Activated CD4-positive, alpha-beta T cell treated with anti-CD3 and anti-CD28 coated beads, Interleukin-2, amount 50 U/mL, for 4 hours (primary cell): ENCODE results near the gene PM20D1.
"Not testable (repeated sequence)": the region's sequence is repeated elsewhere in the genome, so short reads cannot be mapped to it uniquely, and the experiment has no call there.

Experiments used
- DNase-seq, 2 experiments: peaks; one replicate each; pipeline ENCODE4 v3.0.0-alpha.2; 2020

Gene PM20D1

DNA sequence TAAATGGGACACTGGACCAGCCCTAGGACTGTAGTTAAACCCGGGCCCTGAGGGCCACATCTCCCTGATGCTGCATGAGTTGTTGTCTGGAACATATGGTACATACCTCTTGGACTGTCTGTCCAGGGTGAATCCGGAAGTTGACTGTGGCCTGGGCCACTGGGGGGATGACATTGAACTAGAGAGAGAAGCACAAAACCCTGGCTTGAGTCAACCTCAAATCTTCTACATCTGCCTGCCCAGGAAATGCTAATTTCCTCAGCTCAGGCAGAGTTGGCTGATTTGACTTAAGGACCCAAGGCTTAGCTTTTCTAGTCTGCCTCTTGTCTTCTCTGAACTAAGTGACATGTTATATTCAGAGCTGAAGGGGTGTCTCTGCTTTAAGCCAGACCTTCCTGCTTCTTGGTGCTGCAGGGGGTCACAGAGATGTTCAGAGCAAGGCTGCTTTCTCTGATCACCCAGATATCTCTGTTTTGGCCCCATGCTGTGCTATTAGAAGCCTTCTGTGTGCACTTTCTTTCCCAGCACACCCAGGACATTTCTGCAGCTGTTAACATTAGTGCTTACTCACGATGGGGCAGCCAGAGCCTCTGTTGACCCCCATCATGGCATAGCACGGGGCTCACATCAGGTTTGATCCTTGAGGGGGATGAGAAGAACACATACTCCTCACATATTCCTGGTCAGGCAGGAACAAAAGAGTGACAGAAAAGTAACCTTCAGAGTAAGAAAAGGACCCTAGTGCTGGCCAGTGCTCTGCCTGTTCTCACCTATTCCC, 9.6 kb downstream of the PM20D1 start:
- no peak for DNase-seq

DNA sequence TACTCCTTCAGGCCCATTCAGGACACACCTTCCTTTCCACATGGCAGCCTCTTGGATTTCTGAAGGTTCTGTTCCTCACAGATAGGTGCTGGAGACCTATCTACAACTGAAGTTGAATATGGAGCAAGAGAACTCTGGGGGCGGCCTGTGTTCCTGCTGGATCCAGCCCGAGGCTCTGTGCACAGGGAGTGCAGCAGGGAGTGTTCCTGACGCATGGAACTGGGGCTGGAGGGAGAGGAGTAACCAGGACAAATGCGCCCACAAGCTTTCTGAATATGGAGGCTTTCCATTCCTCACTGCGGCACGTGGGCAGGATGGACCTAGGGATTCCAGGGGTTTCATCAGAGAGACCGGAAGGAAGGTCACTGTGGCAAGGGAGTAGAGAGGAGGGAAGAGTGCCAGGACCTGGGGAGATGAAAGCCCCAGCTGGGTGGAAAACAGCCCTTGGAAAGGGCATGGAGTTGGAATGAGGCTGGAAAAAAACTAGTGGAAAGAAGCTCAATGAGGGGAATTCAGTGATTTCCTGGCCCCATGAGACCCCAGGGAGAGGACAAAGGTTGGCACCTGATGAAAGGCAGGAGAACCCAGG, 12.5 kb downstream of the PM20D1 start:
- DNase-seq = no peak

DNA sequence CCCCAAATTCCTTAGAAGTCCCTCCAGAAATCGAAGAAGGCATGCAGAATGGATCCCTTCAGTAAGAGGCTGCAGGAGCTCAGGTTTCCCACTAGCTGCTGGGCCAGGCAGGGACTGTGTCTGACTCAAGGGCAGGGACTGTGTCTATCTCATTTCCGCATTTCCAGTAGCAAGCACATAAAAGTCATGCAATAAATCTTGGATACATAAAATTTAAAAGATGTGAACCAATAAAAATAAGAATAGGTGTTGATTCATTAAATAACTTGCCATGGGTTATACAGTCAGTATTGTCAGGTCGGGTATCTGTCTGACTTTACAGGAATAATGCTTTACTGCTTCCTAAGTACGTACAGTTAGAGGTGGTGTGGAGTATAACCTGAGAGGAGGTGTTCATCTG, 15.2 kb downstream of the PM20D1 start:
- no peak for DNase-seq

DNA sequence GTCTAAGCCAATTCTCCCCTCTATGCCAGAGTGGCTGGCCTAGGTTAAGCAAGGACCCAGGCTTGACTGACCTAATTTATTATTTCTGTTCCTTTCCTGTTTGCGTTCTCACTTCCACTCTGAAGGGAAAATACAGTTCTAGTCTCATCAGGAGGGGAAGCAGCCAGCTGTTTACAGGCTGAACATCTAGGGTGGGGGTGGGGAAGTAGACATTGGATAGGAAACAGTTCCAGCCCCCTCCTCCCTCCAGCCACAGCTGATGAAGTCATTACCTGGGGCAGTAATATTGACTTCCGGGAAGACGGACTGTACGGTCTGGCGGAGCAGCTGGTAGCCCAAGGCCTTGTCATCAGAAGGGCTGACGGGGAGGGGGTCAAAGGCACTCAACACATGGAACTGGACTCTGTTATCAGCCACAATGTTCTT, 17.6 kb downstream of the PM20D1 start:
- no peak for DNase-seq

GRCh38 chr1:205827623-205828022, 22.3 kb downstream of the PM20D1 start:
- no peak for DNase-seq

DNA sequence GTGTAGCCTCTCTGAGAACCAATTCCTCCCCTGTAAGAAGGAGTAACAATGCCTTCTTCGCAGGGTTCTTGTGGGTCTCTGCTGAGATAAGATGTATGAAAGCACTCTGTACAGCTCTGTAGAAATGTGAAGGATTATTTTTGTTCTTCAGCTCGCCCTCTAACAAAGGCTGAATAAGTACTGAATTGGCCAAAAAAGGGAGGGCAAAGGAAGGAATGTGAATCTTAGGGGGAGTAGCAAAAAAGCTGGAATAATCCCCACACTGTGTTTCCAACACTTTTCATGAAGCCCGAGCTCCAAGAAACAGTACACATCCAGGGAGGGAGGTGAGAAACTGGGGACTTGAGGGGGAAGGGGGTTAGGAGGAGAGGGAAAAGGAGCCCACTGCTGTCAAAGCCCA, 22.9 kb downstream of the PM20D1 start:
- no peak for DNase-seq

DNA sequence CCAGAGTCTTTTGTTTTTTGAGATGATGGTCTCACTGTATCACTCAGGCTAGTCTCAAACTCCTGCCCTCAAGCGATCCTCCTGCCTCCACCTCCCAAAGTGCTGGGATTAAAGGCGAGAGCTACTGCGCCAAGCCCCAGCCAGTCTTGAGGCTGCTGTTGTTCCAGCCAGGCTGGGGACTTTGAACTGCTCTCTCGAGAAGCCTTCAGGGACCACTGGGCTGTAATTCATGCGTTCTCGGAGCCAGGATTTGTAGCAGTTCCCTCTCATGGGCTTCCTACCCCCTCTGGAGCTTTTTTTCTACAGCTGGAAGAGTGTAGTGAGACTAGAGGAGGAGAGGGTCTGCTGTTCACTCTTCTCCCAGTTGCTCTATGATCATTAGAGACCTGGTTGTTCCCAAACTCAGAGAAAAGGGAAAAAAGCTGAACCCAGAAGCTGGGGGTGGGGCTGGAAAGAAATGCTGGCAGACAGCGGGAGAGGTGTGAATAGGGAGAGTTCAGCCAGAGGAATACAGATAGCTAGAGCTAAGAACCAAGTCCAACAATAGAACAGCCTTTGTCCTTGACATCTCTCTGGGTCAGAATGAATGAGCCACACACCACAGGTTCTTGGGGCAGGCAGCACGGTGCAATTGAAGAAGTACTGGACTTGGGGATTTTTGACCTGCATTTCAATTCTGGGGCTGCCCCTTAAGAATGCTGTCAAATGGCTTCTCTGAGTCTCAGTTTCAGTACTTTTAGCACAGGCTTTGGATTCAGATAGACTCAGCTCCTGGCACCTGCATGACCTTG, 23.7 kb downstream of the PM20D1 start:
- DNase-seq = no peak

DNA sequence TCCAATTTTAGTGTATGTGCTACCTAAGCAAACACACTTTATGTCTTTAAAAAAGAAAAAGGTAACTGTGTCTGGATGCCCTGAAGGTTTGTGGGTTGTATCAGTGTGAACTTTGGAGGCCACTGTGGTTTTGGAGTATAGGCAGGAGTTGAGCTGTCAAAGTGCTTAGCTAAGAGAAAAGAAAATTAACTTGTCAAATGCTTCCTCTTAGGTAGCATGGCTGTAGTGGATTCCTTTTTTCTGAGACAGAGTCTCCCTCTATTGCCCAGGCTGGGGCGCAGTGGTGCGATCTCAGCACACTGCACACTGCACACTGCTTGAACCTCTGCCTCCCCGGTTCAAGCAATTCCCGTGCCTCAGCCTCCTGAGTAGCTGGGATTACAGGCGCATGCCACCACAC, 25.8 kb downstream of the PM20D1 start:
- DNase-seq = no peak

GRCh38 chr1:205823260-205823659, 26.7 kb downstream of the PM20D1 start:
- DNase-seq = not testable (repeated sequence)

GRCh38 chr1:205822397-205822796, 27.5 kb downstream of the PM20D1 start:
- no peak for DNase-seq

DNA sequence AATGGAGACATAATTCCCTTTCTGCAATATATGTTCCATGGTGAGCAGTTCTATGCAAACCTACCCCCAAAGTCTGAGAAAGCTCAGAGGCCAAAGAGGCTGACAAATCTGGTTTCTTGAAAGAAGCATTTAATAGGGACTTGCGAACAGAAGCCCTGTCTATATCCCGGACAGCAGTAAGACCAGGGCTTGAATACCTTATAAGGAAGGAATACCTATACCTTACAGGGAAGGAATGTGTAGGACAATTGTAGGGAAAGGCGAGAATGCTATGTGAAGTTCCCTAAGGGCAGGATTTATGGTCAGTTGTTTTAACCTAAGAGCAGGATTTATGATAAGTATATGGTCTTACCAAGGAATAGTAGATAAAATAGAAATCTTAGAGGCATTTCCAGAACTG, 31.9 kb downstream of the PM20D1 start:
- no peak for DNase-seq

DNA sequence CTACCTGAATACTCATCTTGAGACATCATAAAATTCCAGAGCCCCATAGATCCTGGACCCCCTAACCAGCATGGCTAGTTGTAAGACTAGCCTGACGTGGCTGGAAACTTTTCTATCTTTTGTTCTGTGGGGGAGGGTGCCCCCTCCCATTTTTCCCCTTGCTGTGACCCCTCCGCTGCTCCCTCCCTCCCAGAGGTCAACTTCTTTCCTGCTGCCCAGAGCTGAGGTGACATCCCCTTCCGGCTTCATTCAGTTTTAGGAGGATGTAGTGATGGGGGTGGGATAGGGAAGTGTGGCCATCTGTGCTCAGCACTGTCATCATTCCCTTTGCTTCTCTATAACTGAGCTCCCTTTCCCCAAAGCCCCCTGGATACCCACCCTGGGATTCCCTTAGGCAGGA, 32.6 kb downstream of the PM20D1 start:
- no peak for DNase-seq

- DNase-seq = no peak
Observed at GRCh38 chr1:205813755-205814058, 36.2 kb downstream of the PM20D1 start.

- peak; percentile 87 for DNase-seq
Observed at GRCh38 chr1:205812878-205813754, 36.8 kb downstream of the PM20D1 start, which contains the start of gene SLC41A1. Gene SLC41A1, minus strand, starts transcription at chr1:205813198. Its CDS starts 2,757 bp downstream, at chr1:205810441.

GRCh38 chr1:205812271-205812877, 37.6 kb downstream of the PM20D1 start:
- no peak for DNase-seq

- no peak for DNase-seq
Observed at GRCh38 chr1:205811660-205812059, 38.3 kb downstream of the PM20D1 start.

GRCh38 chr1:205810448-205811157, 39.3 kb downstream of the PM20D1 start:
- no peak for DNase-seq

DNA sequence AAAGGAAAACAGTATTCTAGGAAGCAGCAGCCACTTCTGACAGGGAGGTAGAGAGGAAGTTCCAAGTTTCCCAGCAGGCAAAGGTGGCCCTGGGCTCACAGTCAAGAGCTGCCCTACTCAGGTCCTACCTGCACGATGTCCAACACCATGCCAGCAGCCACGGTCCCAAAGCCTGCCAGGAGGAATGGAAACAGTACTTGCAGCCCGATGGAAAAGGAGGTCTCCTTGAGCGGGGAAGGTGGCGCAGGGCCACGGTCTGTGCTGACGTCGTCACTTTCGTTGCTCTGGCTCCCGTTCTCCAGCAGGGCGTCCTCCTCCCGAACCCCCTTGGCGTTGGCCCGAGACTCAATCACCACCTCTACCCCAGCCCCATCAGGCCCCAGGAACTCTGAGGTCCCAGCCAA, 40.0 kb downstream of the PM20D1 start:
- DNase-seq = no peak

DNA sequence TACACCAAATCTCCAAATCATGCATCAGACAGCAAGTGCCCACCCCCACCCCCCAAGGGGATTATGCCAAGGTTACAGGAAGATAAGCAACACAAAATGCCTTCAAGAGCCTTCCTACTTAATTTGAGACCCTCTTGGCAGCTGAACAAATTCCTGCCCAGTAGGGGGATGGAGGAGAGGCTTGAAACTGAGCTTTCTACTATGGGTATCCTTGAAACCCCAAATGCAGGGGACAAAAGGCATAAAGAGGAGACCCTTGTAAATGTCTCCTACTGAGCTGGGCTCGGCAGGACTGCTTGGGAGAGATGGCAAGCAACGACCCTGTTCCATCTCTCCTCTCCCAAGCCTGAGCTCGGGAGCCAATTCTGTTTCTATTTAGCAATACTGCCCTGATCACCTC, 40.5 kb downstream of the PM20D1 start:
- no peak for DNase-seq

DNA sequence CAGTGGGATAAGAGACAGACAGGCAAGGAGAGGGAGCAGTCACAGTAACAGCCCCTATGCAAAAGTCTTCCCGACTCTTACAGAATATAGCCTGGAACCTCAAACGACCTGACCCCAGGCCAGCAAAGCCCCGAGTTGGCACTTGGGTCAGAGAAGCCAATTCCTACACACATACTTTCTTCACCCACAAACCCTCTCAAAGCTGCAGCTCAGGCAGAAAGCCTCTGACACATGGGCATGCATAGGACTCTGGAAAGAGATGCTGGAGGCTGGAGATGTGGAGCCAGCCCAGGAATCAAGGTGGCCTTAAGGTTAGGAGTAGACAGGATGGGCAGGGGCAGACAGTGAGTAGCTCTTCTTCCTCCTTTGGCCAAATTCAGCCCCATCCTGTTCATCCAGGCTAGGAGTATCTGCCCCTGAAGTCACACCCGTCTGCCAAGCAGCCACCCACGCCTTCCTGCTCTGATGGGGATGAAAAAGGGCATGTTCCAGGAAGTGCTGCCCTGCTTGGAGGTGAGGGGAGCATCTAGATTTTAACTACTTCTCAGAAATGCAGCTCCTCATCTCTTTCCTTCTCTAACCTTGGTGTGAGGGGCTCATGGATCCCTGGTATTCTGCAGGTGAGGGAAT, 44.7 kb downstream of the PM20D1 start:
- DNase-seq = peak; percentile 26 to 32

GRCh38 chr1:205804605-205805004, 45.3 kb downstream of the PM20D1 start:
- DNase-seq = no peak
